GM20431 (cell line): ENCODE data around the gene CDHR2.

Experiments used
- in situ Hi-C: fragments of 300-500 bp; cut with MseI, MboI; formaldehyde crosslinking; loops from one replicate; pipeline ENCODE4 v1.15.0; 2020; ENCODE audit warnings: low sequenced_read_pairs; ENCODE audit not compliant: unreplicated experiment

CDHR2 gene, protein sequence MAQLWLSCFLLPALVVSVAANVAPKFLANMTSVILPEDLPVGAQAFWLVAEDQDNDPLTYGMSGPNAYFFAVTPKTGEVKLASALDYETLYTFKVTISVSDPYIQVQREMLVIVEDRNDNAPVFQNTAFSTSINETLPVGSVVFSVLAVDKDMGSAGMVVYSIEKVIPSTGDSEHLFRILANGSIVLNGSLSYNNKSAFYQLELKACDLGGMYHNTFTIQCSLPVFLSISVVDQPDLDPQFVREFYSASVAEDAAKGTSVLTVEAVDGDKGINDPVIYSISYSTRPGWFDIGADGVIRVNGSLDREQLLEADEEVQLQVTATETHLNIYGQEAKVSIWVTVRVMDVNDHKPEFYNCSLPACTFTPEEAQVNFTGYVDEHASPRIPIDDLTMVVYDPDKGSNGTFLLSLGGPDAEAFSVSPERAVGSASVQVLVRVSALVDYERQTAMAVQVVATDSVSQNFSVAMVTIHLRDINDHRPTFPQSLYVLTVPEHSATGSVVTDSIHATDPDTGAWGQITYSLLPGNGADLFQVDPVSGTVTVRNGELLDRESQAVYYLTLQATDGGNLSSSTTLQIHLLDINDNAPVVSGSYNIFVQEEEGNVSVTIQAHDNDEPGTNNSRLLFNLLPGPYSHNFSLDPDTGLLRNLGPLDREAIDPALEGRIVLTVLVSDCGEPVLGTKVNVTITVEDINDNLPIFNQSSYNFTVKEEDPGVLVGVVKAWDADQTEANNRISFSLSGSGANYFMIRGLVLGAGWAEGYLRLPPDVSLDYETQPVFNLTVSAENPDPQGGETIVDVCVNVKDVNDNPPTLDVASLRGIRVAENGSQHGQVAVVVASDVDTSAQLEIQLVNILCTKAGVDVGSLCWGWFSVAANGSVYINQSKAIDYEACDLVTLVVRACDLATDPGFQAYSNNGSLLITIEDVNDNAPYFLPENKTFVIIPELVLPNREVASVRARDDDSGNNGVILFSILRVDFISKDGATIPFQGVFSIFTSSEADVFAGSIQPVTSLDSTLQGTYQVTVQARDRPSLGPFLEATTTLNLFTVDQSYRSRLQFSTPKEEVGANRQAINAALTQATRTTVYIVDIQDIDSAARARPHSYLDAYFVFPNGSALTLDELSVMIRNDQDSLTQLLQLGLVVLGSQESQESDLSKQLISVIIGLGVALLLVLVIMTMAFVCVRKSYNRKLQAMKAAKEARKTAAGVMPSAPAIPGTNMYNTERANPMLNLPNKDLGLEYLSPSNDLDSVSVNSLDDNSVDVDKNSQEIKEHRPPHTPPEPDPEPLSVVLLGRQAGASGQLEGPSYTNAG (N-terminal part only)

GRCh38 chr5:176548967-176549444 lies at the start of gene CDHR2:
TSS of gene CDHR2 (plus strand) at chr5:176549342. CDS start at chr5:176565353, 16,011 bp downstream.
- in situ Hi-C loops, result no loop called here

GRCh38 chr5:176500511-176500910 lies 48.6 kb upstream of the CDHR2 start:
- in situ Hi-C loops, result no loop called here

DNA sequence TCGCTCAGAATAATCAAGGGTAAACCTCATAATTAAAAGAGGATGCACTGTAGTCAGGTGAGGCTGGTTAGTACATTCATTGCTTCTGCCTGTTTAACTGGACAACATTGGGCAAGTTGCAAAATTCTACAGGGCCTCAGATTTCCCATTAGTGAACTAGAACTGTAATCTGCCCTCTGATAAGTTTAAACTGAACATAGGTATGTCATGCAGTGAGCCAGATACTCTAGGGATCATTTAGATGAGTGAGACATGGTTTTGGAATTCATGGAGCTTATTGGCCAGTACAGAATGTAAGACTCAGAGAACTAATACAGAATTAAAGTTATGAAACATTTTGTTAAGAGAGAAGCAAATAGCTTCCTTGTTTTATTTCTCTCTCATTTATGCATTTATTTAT lies 47.8 kb upstream of the CDHR2 start:
- in situ Hi-C loops, result no loop called here

- in situ Hi-C loops, result no loop called here
Observed at GRCh38 chr5:176503496-176503895, 45.6 kb upstream of the CDHR2 start.

DNA sequence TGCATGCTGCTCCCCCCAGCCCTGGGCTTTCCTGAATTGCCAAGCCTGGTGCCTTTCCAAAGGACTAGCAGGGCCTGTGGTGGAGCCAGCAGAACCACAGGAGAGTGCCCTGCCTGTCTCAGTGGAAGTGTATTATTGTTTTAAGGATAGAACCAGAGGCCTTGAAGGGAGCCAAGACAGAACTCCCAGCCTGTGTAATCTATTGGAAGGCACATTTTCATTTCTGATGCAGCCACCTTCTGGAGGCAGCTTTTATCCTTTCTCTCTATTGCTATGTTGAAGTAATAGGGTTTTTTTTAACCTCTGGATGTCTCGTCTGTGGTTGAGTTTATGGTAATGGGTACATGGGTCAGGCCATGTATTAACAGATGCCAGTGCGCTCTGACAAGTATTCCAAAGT lies 41.2 kb upstream of the CDHR2 start:
- in situ Hi-C loops, result no loop called here

GRCh38 chr5:176508603-176509002 lies 40.5 kb upstream of the CDHR2 start:
- in situ Hi-C loops, result no loop called here

GRCh38 chr5:176513788-176514187 lies 35.4 kb upstream of the CDHR2 start:
- in situ Hi-C loops, result no loop called here

GRCh38 chr5:176514244-176514950 lies 34.7 kb upstream of the CDHR2 start:
- in situ Hi-C loops, result no loop called here

DNA sequence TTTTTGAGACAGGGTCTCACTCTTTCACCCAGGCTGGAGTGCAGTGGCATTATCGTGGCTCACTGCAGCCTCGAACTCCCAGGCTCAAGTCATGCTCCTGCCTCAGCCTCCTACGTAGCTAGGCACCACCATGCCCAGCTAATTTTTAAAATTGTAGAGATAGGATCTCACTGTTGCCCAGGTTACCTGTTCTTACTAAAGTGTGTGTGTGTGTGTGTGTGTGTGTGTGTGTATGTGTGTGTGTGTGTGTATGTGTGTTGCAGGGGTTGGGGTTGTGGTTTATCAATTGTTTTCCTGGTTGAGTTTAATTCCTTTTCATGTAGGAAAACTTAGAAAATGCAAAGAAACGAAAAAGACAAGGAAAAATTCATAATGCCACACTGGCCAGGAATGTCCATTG lies 33.7 kb upstream of the CDHR2 start:
- in situ Hi-C loops, result no loop called here

DNA sequence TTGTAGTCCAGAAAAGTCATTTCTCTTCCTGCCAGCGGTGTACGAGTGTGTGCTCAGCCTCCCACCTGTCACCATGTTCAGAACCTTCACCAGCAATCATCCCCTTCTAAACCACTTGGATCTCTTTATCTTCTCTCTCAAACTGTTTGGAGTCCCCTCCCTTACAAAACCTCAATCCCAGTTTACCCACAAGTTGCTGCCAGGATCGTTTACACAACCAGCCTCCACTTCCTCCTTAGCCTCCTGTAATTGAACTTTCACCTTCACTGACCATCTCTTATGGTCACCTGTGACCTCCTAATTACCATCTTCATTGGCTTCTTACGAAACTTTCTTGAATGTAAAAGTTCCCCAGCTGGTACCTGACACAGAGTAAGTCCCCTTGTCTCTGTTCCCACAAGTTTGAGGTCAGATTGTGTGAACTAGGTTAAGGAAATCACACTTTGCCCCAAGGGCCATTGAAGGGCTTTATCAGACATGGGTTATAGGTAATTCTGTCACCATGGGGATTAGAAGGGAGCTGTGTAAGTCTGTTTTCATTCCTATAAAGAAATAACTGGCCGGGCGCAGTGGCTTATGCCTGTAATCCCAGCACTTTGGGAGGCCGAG lies 32.0 kb upstream of the CDHR2 start:
- in situ Hi-C loops, result no loop called here

DNA sequence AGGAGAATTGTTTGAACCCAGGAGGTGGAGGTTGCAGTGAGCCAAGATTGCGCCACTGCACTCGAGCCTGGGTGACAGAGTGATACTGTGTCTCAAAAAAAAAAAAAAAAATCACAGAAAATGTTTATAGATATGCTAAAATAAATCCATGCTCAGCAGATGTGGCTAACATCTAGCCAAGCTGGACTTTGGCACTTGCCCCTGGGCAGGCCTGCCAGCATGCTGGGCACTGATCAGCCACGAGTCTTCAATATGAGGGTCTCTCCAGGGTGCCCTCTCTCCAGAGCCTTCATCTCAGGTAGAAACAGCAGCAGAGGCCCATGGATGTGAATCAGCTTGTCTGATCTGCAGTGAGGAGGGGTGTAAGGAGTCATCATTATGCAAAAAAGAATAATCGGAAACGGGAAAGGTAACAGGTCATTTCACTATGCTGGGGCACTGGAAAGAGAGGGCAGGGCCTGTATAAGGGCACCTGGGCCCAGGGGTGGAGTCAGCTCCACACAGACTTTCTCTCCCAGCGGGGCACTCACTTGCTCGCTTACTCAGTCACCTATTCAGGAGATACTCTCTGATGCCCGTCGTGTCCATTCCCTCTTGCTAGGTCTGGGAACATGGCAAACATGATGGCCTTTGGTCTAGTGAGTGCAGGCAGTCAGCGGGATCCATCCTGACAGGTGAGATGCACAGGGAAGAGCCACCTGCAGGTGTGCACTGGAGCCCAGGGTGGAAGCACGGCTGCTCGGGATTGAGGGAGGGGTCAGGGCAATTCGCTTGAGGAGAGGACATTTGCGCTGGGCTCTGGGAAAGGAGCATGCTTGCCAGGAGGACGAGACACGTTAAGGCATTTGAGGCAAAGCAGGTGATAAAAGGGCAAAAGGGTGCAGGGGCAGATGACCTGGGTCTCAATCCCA lies 29.1 kb upstream of the CDHR2 start:
- in situ Hi-C loops, result no loop called here

DNA sequence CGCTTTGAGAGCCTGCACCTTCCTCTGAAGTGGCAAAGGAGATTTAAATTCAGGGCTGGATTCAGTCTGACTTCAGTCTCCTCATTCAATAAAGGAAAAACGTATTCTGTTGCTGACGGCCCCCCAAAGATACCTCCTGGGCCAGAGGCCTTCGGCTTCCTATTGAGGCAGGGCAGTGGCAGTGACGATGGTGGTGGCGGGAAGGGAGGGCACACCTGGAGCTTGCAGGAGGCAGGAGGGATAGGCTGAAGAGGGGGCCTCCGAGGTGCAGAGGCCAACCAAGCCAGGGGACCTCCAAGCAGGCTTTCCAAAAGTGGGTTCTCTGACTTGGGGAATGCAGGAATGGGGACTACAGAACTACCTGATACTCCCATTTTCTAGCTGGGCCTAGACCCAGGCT lies 27.9 kb upstream of the CDHR2 start:
- in situ Hi-C loops, result no loop called here

DNA sequence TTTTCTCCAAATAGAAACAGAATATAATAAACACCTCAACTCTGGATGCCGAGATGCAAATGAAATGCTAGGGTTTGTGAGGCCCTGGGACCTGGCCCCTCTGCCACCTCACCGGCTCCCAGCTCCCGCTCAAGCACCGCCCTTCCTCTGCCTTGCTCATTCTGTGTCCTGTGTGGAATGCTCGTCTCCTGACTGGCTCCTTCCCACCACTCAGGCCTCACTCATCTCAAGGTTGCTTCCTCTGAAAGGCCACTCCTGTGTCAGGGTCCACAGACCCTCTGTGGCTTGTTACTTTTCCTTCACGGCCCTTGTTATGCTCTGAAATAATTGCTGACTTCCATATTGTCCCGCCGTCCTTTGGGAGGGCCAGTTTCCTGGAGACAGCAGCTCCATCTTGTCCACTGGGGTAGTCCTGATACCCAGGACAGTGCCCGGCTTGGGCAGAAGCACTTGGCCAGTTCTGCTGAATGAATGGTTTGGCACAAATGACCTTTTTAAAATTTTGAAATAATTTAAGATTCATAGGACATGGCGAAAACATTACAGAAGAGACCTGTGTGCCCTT lies 27.4 kb upstream of the CDHR2 start:
- in situ Hi-C loops, result no loop called here

GRCh38 chr5:176524138-176524537 lies 25.0 kb upstream of the CDHR2 start:
- in situ Hi-C loops, result no loop called here

- in situ Hi-C loops, result no loop called here
Observed at GRCh38 chr5:176524987-176525386, 24.2 kb upstream of the CDHR2 start.

GRCh38 chr5:176525677-176526076 lies 23.5 kb upstream of the CDHR2 start:
- in situ Hi-C loops, result no loop called here

DNA sequence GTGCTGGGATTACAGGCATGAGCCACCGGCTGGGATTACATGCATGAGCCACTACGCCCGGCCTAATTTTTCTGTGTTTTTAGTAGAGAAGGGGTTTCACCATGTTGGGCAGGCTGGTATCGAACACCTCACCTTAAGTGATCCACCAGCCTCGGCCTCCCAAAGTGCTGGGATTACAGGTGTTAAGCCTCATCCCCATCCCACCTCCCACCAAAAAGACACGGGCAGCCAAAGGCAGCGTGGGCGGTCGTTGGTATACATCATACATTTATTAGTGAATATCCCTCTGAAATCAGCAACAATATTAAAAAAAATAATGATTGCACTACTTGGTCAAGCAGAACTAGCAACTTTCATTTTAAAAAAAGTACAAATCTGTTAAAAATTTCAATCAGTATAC lies 22.7 kb upstream of the CDHR2 start:
- in situ Hi-C loops, result no loop called here
